NOMO-1 (cell line): ENCODE results near the gene UGT1A3.
"Not testable (repeated sequence)": the region's sequence is repeated elsewhere in the genome, so short reads cannot be mapped to it uniquely, and the experiment has no call there.

Experiments
- DNase-seq, 2 experiments: peaks; one replicate each; lab custom pipeline; 2025; ENCODE audit not compliant: unreplicated experiment in 2 of 2; lab: John Stamatoyannopoulos, UW

Gene UGT1A3

GRCh38 chr2:233728723-233729301, at the start of gene UGT1A3:
TSS of gene UGT1A3 (plus strand) at chr2:233729042. CDS start at chr2:233729127, 85 bp downstream.
- DNase-seq, result no peak

DNA sequence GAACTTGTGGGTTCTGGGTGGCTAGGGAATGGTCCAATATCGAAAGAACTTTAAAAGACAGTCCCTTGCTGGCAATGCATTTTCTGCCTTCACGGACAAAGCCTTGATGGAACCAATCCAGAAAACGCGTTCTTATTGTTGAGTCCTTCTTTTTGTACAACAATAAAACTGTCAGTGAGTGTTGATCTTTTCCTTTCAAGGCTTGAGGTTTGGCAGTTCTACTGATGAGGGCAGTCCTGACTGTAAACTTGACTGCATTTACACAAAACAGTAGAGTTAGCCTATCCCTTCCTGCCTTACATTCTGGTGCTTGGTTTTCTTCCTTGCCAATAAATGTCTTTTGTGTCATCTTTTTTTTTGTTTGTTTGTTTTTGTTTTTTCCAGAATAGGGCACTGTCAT, 49.6 kb upstream of the UGT1A3 start:
- DNase-seq, result no peak

GRCh38 chr2:233680361-233681045, 48.3 kb upstream of the UGT1A3 start:
- no peak for DNase-seq

DNA sequence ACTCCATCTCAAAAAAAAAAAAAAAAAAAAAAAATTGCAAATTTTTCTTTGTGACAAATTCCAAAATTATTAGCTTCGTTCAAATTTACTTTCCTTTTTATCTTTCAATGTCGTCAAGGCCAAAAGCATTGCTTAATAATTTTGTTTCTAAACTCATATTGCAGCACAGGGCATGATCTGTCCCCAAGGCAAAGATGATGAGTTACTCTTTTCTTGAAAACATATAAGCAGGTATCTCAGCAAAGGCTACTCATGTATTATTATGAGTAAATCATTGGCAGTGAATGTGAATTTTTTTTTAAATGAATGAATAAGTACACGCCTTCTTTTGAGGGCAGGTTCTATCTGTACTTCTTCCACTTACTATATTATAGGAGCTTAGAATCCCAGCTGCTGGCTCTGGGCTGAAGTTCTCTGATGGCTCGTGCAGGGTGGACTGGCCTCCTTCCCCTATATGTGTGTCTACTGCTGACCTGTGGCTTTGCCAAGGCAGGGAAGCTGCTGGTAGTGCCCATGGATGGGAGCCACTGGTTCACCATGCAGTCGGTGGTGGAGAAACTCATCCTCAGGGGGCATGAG, 47.2 kb upstream of the UGT1A3 start, which contains the start of gene UGT1A7:
UGT1A7 (plus strand) TSS at position 381 of the 579 bp plus-strand sequence; CDS start at position 418, 37 bp downstream.
- DNase-seq, result no peak

GRCh38 chr2:233684640-233685039, 44.2 kb upstream of the UGT1A3 start:
- DNase-seq, result no peak

DNA sequence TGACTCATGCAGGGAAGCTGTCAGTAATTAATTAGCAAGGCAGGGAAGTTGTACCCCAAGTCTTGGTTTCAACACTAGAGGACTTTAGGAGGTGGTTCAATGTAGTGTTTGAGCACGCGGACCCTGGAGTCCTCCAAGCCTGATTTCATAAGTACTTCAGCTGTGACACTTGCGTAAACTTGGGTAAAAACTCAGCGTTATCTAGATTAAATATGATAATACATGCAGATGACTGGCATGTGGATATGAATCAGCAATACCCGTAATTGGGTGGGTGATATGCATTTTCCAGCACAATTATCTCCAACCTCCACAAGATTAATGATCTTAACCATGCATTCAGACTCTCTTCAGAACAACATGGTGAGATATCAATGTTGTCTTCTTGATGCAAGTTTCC, 41.9 kb upstream of the UGT1A3 start:
- DNase-seq, result no peak

DNA sequence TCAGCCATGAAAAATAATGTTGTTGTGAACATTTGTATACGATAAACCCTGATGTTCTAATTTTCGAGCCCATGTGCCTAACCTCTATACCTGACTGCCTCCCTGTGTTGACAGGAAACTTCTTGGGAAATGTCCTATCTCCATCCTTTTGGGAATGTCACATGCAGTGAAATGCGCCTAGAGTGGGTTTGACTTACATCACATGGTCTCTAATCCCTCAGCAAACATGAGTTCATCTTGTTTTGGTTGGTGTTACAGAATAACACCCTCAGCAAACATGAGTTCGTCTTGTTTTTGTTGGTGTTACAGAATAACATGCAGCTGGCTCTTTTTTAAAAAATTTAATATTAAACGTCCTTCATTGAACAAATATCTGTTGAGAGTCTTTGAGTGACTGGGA, 40.5 kb upstream of the UGT1A3 start:
- DNase-seq, result no peak

DNA sequence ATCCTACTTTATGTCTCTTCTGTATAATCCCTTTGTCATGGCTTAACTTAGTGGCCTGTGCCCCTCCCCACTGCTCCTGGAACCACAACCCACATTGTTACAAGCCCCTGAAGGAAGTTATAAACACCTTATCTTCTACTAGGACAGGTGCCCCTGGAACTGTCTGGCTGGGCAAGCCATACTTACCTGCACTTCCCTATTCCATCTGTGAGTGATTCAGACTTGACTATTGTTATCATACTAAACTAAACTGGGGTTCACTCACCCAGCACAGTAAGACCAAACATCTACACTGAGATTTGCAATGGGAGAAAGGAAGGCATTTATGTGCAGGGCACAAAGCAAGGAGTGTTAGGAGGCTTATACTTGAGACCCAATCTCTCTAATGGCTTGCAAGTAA, 39.8 kb upstream of the UGT1A3 start:
- no peak for DNase-seq

DNA sequence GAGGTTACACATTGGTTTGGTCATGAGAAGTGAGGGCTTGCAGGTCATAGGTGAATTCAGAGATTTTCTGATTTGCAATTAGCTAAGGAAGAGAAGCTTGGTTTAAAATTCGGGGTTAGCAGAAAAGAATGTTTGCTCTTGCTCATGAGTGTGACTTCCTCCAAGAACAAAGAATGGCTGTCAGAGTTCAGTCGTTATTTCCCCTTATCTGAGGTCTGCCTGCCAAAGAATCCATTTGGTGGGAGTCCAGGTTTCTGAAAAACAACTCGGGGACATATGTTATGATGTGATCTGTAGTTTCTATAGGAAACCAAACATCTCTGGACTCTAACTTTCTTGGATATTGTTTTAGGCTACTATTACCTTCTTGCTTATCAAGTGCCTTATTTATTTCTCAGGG, 39.3 kb upstream of the UGT1A3 start:
- DNase-seq, result no peak

- DNase-seq, result no peak
Measured at GRCh38 chr2:233690444-233690843, 38.4 kb upstream of the UGT1A3 start.

DNA sequence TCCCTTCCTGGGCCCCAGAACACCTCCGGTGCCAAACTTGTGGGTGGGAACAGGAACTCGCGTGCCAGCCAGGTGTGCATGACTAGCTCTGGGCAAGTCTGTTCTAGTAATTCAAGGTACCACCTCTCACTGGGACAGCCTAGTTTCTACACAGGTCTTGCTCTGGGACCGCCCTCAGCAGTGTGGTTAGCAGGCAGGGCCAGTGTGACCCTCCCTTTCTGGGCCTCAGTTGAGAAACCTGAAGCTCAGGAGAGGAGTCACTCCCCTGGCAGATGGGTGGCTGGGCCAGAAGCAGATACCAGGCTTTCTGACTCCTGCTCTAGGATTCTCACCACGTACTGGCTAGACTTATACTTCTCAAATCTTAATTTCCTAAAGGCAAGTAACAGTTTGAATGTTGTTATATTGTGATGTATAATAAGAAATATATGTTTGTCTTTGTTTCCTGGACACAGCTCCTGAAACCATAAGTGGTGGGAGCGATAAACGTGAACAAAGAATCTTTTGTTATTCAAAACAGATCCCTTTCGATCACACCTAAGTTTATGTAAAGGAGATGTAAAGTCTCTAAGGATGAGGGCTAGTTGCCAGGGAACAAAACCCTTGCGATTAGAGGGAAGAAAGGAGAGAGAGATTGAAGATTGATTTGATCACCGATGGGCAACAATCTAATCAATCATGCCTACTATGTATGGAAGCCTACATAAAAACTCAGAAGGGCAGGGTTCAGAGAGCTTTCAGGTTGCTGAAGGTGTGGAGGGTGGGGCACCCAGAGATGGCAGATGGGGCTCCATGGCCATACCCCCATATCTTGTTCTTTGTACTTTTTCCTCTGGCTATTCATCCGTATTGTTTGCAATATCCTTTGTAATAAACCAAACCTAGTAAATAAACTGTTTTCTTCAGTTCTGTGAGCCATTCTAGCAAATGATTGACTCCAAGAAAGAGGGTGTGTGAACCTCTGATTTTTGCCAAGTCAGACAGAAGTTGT, 37.1 kb upstream of the UGT1A3 start:
- no peak for DNase-seq

- DNase-seq, result no peak
Measured at GRCh38 chr2:233692648-233693047, 36.2 kb upstream of the UGT1A3 start, which contains the start of gene UGT1A6. TSS of gene UGT1A6 (plus strand) at chr2:233692890. CDS start at chr2:233693005, 115 bp downstream.

DNA sequence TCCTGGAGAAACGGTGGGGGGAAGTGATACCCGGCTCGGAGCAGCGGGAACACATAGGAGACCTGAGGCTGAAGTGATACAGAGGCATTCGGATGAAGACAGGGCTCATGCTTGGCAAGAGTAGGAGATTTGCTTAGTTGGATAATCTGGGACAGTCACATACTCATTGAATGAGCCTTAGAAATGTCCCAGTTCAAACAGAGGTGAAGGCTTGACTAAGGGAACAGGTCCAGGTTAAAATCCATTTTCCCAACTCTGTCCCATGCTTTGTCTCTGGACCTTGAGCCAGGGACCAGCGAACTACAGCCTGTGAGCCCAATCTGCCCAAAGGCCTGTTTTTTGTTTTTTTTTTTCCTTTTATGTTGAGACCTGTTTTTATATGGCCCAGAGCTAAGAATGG, 34.9 kb upstream of the UGT1A3 start:
- DNase-seq, result no peak

DNA sequence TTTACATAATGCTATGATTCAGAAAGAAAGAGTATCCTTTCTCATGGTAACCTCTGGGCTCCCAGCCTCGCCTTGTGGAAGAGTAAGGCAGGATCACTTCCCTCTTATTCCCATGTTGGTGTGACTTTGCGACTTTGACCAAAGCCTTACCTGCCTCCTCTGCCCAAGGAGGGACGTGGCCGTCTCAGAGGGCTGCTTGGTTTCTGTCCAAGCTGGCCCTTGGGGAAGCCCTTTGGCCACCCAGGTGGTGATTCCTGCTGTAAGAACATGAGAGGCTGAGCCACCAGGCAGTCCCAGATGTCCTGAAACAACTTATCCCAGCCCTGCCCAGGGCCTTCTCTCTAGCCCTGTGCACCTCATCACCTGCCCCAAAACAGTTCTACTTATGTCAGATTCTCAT, 30.1 kb upstream of the UGT1A3 start:
- DNase-seq, result no peak

DNA sequence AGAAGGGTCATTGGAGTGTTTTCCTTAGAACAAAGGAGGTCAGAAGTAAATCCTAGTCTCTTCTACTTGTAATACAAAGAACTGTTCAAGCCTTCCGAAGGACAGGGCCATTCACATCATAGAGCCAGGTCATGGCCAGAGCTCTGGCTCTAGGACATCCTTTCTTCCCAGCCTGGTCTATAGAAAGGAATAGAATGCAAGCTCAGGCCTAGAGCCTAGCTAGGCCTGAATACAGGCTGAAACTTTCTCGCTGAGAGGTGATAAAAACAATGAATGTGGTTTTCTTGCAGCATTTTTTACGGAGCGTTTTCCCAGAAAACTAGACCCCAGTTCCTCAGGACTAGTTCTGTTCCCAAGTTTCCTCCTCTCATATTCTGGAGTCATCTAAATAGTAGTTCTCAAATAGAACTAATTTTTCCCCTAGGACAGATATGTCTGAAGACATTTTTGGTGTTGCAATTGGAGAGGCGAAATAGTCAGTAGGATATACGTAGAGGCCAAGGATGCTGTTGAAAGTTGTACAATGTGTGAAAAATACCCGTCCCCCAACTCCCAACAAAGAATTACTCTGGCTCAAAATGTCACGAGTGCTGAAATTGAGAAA, 29.3 kb upstream of the UGT1A3 start:
- no peak for DNase-seq

GRCh38 chr2:233700028-233700635, 28.7 kb upstream of the UGT1A3 start:
- DNase-seq, result no peak

GRCh38 chr2:233700842-233701241, 28.0 kb upstream of the UGT1A3 start:
- DNase-seq, result not testable (repeated sequence)

- DNase-seq, result no peak
Measured at GRCh38 chr2:233702238-233702637, 26.6 kb upstream of the UGT1A3 start.

GRCh38 chr2:233705911-233706506, 22.8 kb upstream of the UGT1A3 start:
- DNase-seq, result no peak

DNA sequence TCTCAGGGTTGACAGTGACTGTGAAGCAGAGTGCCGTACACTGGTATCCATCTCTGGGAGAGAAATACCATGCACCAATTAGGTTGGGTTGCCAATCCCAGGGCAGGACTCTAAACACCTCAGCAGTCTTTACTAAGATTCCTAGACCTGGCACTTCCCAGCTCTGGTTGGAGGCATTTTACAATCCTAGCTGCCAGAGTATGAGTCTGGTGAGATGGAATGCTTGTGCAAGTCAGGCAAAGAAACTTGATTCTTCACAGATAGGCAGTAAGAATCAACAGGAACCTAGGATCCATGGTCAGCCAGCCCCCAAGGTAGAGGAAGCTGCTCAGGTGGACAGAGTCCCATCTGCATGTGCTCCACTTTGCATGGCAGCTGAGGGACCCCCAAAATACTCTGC, 22.1 kb upstream of the UGT1A3 start:
- no peak for DNase-seq
